MM.1S (cell line): Measurements from ENCODE around the gene ANP32B.

ENCODE experiments used
- CTCF ChIP-seq: fragments of 300-600 bp; sonication (generic); IDR thresholded peaks from 2 replicates; pipeline ENCODE4 v1.5.1; 2016; ENCODE audit warnings: antibody characterized with exemption, low read length, mixed read lengths
- EZH2 ChIP-seq: fragments of 300-600 bp; sonication (generic); optimal IDR thresholded peaks from 2 replicates; pipeline ENCODE3; 2017; ENCODE audit warnings: low read depth, mild to moderate bottlenecking, antibody characterized with exemption, low read length, mixed read lengths
- EZH2phosphoT487 ChIP-seq: fragments of 300-600 bp; sonication (generic); IDR thresholded peaks from 2 replicates; pipeline ENCODE4 v1.6.1; 2018; ENCODE audit warnings: antibody characterized with exemption, low read length

DNA sequence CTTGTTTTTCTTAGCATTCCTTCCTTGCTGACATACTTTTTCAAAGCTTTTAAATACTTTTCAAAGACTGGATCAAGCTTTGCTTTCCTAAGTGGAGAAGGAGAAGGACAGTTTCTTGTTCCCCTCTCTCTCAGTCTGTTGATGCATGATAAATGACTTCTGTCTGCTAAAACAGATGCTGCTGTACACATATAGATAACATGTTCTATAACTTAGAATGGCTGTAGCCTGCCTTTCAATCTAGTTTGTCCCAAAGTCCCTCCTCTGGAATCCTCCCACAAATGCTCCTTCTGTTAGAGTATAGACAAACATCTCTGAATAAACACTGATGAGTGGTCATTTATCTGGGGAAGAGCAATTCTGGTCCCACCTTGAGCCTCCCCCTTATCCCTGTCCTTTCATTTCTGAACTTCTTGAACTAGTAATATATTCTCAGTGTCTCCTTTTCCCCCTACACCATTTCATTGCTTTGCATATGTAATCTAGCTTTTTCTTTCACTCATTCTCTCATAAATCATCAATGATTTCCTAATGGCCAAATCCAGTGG lies 39.8 kb upstream of the ANP32B start:
- TF ChIP-seq CTCF (no peak), EZH2 (no peak), EZH2phosphoT487 (no peak)
